Fibroblast of villous mesenchyme (primary cell): Measurements from ENCODE around the gene HAUS8. TPM values are rescaled to one million over a fixed set of nuclear protein-coding genes. Genes with fewer than 3 reads are reported as not detected.
"Not testable (repeated sequence)": the region's sequence is repeated elsewhere in the genome, so short reads cannot be mapped to it uniquely, and the experiment has no call there.

ENCODE experiments used
- DNase-seq: peaks from one replicate; pipeline ENCODE4 v3.0.0-alpha.2; 2010; ENCODE audit warnings: low read depth
- H3K4me3 ChIP-seq: 2 replicates; pipeline ENCODE4 v1.5.1; 2011; ENCODE audit warnings: low read depth, mild to moderate bottlenecking, low read length
- CTCF ChIP-seq: IDR thresholded peaks from 2 replicates; pipeline ENCODE4 v1.5.1; 2012; ENCODE audit warnings: low read depth, mild to moderate bottlenecking, low read length; ENCODE audit not compliant: insufficient read depth
- total RNA-seq: library from RNA; depleted of rRNA; stranded (reverse); fragments of >200 nt; gene quantifications from 2 replicates; pipeline ENCODE4 v1.2.3, GENCODE V29; 2012

HAUS8 gene
- total RNA-seq, 1 donor, result 3.5 TPM

- H3K4me3 ChIP-seq, result no peak overlapping the region
- TF ChIP-seq CTCF, result no peak
- DNase-seq, result no peak
These were observed 53.9 kb downstream of the HAUS8 start for GRCh38 chr19:17021328-17021727.

GRCh38 chr19:17020823-17021222 lies 54.4 kb downstream of the HAUS8 start:
- no peak for DNase-seq
- no peak for TF ChIP-seq CTCF
- H3K4me3 ChIP-seq, result no peak overlapping the region

GRCh38 chr19:17020385-17020784 lies 54.9 kb downstream of the HAUS8 start:
- TF ChIP-seq CTCF, result no peak

GRCh38 chr19:17014212-17014861 lies 60.9 kb downstream of the HAUS8 start:
- not testable (repeated sequence) for DNase-seq, H3K4me3 ChIP-seq

More at GRCh38 chr19:17020385-17020784, 54.9 kb downstream of the HAUS8 start:
- H3K4me3 ChIP-seq, result no peak overlapping the region
- no peak for DNase-seq

GRCh38 chr19:17011485-17011884 lies 63.8 kb downstream of the HAUS8 start:
- no peak for TF ChIP-seq CTCF
- DNase-seq, result no peak
- no peak overlapping the region for H3K4me3 ChIP-seq

GRCh38 chr19:17006579-17006978 lies 68.7 kb downstream of the HAUS8 start:
- TF ChIP-seq CTCF, result no peak
- no peak for DNase-seq
- no peak overlapping the region for H3K4me3 ChIP-seq

- H3K4me3 ChIP-seq, result no peak overlapping the region
- TF ChIP-seq CTCF, result no peak
- no peak for DNase-seq
These were observed 70.3 kb downstream of the HAUS8 start for GRCh38 chr19:17005000-17005399.
